ENCODE results near the gene ITSN1. TPM values are rescaled to one million over a fixed set of nuclear protein-coding genes. Genes with fewer than 3 reads are reported as not detected.
A peak's percentile ranks its signal among the peaks of the same experiment; 100 is the strongest.

The ITSN1 gene
- total and polyA plus RNA-seq, 2 of the 13 experiments (the other 11 are each of a cell fraction or from before 2014, with no cell fraction given) = 26.1 to 33.8 TPM

DNA sequence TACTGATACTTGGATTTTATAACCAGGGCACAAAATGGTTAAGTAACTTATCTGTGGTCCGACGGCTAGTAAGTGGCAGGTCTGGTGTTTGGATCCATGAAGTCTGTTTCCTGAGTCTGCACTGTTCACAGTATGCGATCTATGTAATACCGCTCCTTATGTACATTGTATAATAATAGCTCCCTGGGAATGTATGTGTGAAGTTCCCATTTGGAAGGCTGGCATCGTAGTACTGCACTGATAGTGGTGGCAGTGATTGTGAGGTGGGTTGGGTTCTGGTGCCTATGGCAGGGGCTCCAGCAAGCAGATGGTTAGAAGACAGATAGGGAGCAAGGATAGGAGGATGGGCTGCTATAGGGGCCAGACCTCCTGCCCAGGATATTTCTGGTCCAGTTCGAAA lies 25.3 kb downstream of the ITSN1 start:
- POLR2A ChIA-PET = no interaction called here
- CTCF ChIA-PET (ENCODE audit: low intra/inter-chr PET ratio, low total read pairs) = no interaction called here
- Histone ChIP-seq H3K79me2 (ENCODE audit: insufficient read depth, low read length) (peaks cover 34% of the 10 kb centered on the region), H3K4me3 (replicated peaks in 1 of 3; ENCODE audit: insufficient read depth in 1 of 3, low read depth in 2 of 3, low read length in 3 of 3) (no peak overlapping the region), H3K4me1 (ENCODE audit: insufficient read depth, low read length) (peaks cover 15% of the 10 kb centered on the region), H3K9ac (ENCODE audit: insufficient read depth, low read depth, low read length) (no peak overlapping the region), H2AFZ (ENCODE audit: low read length) (no peak overlapping the region), H4K20me1 (ENCODE audit: insufficient read depth, low read length) (no peaks in the 10 kb centered on the region), H3K27me3 (ENCODE audit: control insufficient read depth in 1 of 2, insufficient read depth in 2 of 2, low read length in 2 of 2) (no peaks in the 10 kb centered on the region; a peak in 1 of 5 replicates), H3K36me3 (replicated peaks in 1 of 2; ENCODE audit: control insufficient read depth in 1 of 2, insufficient read depth in 2 of 2, low read length in 2 of 2) (no peaks in the 10 kb centered on the region), H3K27ac (ENCODE audit: extremely low read length, insufficient read depth, low read length) (no peak overlapping the region), H3K4me2 (ENCODE audit: low read depth, low read length) (no peak overlapping the region), H3K9me3 (ENCODE audit: low read length) (no peaks in the 10 kb centered on the region)
- no TSS peak for BruUV-seq (replicated peaks)
- intact Hi-C loops (cut with micrococcal nuclease; ENCODE audit: unreplicated experiment) = no loop called here
- DNase-seq (ENCODE audit: low spot score) (no peak), FAIRE-seq (no peak), ATAC-seq (no peak)
- TF ChIP-seq ZSCAN30 (CRISPR knock-in tag; IDR thresholded peaks at IDR 0.05) = no peak
- TF ChIP-seq KAT2B (IDR thresholded peaks at IDR 0.05; ENCODE audit: borderline replicate concordance, low read depth, low read length) = no peak
- TF ChIP-seq MED1 (CRISPR knock-in tag; IDR thresholded peaks at IDR 0.05) = no peak
- TF ChIP-seq ZNF674 (CRISPR knock-in tag; IDR thresholded peaks at IDR 0.05; ENCODE audit: low read depth) = no peak
- TF ChIP-seq ZNF17 (CRISPR knock-in tag; IDR thresholded peaks at IDR 0.05) = no peak
- no peak for TF ChIP-seq RBFOX2 (IDR thresholded peaks at IDR 0.05; ENCODE audit: low read depth, low read length)
- no peak for TF ChIP-seq ZNF256 (CRISPR knock-in tag; conservative IDR thresholded peaks at IDR 0.05)
- WGBS (ENCODE audit: low lambda C conversion rate) = 91% methylated on average over 6 of the region's 6 CpGs
- in situ Hi-C loops (cut with HindIII; ENCODE audit: extremely low pct_ligation_motif_present, low pct_unique_long_range_greater_than_20kb) = no loop called here

DNA sequence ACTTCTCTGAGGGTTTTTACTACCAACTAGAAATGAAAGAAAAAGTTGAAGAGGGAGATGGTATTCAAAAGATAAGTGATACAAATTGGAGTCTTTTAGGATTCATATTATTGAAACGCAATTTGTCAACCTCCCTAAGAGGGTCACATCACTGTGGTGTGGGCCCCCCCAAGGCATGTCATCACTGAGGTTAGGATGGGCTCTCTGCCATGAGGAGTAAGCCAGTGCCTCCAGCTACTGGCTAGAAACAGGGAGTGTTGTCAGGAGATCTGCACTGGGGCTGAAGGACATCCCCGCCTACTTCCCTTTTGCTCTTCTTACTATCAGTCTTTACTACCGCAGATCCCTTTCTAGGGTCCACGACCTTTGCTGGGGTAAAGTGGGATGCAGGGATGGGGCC lies 25.9 kb downstream of the ITSN1 start:
- CTCF ChIA-PET (ENCODE audit: low intra/inter-chr PET ratio, low total read pairs) = no interaction called here
- TF ChIP-seq ZFP36L2 (CRISPR knock-in tag; IDR thresholded peaks at IDR 0.05) (no peak), FOSL1 (CRISPR knock-in tag; IDR thresholded peaks at IDR 0.05; ENCODE audit: borderline replicate concordance) (no peak), ZNF101 (CRISPR knock-in tag; IDR thresholded peaks at IDR 0.05; ENCODE audit: borderline replicate concordance, low read depth) (no peak), MTF2 (CRISPR knock-in tag; IDR thresholded peaks at IDR 0.05; ENCODE audit: borderline replicate concordance) (no peak), ZNF619 (CRISPR knock-in tag; IDR thresholded peaks at IDR 0.05) (no peak), CBX5 (CRISPR knock-in tag; IDR thresholded peaks at IDR 0.05; ENCODE audit: borderline replicate concordance) (no peak), FIP1L1 (IDR thresholded peaks at IDR 0.05; ENCODE audit: borderline replicate concordance, insufficient read depth, low read depth, low read length) (no peak), ZFYVE20 (CRISPR knock-in tag; IDR thresholded peaks at IDR 0.05; ENCODE audit: borderline replicate concordance, low read depth) (no peak), SMAD1 (CRISPR knock-in tag; IDR thresholded peaks at IDR 0.05; ENCODE audit: borderline replicate concordance, low read depth) (no peak), SRSF9 (IDR thresholded peaks at IDR 0.05; ENCODE audit: borderline replicate concordance, insufficient read depth, low read depth, low read length, poor library complexity, severe bottlenecking) (no peak), ZNF326 (CRISPR knock-in tag; IDR thresholded peaks at IDR 0.05; ENCODE audit: borderline replicate concordance) (no peak), ZNF292 (CRISPR knock-in tag; IDR thresholded peaks at IDR 0.05; ENCODE audit: borderline replicate concordance, low read depth) (no peak)
- TF ChIP-seq, protein P1, sequence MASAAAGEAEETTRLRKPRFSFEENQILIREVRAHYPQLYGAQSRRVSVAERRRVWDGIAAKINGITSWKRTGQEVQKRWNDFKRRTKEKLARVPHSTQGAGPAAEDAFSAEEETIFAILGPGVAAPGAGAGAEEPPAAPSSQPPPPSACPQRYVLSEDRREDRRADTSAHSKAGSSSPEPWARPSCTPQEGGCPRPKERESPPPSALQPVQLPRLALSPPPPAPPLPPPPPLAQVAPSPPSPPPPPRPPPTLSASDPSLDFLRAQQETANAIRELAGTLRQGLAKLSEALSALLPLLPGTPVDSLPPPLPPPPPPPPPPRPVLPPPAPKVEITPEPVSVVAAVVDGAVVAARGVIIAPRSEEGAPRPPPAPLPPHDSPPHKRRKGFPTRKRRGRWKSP (CRISPR knock-in tag; IDR thresholded peaks at IDR 0.05) = no peak

More for the DNA sequence above, 25.9 kb downstream of the ITSN1 start:
- H3K27me3 ChIP-seq (ENCODE audit: control insufficient read depth in 1 of 2, insufficient read depth in 2 of 2, low read length in 2 of 2) = no peaks in the 10 kb centered on the region; a peak in 1 of 5 replicates
- H3K27ac ChIP-seq (ENCODE audit: extremely low read length, insufficient read depth, low read length) = no peak overlapping the region
- no peak overlapping the region for H3K4me3 ChIP-seq (replicated peaks in 1 of 3; ENCODE audit: insufficient read depth in 1 of 3, low read depth in 2 of 3, low read length in 3 of 3)
- WGBS (ENCODE audit: low lambda C conversion rate) = 61% methylated on average over 4 of the region's 4 CpGs
- in situ Hi-C loops (cut with HindIII; ENCODE audit: extremely low pct_ligation_motif_present, low pct_unique_long_range_greater_than_20kb) = no loop called here
- H3K9me3 ChIP-seq (ENCODE audit: low read length) = no peaks in the 10 kb centered on the region
- H3K9ac ChIP-seq (ENCODE audit: insufficient read depth, low read depth, low read length) = no peak overlapping the region
- peaks cover 15% of the 10 kb centered on the region for H3K4me1 ChIP-seq (ENCODE audit: insufficient read depth, low read length)
- no TSS peak for BruUV-seq (replicated peaks)
- POLR2A ChIA-PET = no interaction called here
- H3K79me2 ChIP-seq (ENCODE audit: insufficient read depth, low read length) = peaks cover 31% of the 10 kb centered on the region
- no peak overlapping the region for H3K4me2 ChIP-seq (ENCODE audit: low read depth, low read length)
- no peak overlapping the region for H2AFZ ChIP-seq (ENCODE audit: low read length)
- DNase-seq (ENCODE audit: low spot score) (no peak), FAIRE-seq (no peak), ATAC-seq (peak; percentile 49; the same call in 2 of the 3 replicates)
- H3K36me3 ChIP-seq (replicated peaks in 1 of 2; ENCODE audit: control insufficient read depth in 1 of 2, insufficient read depth in 2 of 2, low read length in 2 of 2) = no peaks in the 10 kb centered on the region
- no peaks in the 10 kb centered on the region for H4K20me1 ChIP-seq (ENCODE audit: insufficient read depth, low read length)
- intact Hi-C loops (cut with micrococcal nuclease; ENCODE audit: unreplicated experiment) = no loop called here
